KMS-11 (cell line): ENCODE results near the gene HOXA1.

ENCODE experiments used
- H2AFZ ChIP-seq: fragments of 200-600 bp; sonication (generic); 2 replicates; pipeline ENCODE4 v1.6.1; 2016; ENCODE audit warnings: antibody characterized with exemption, mixed run types, low read depth
- H3K27ac ChIP-seq: fragments of 200-600 bp; sonication (generic); 2 replicates; pipeline ENCODE4 v1.6.1; 2016; ENCODE audit warnings: mild to moderate bottlenecking, mixed run types
- H3K27me3 ChIP-seq: fragments of 200-600 bp; sonication (generic); 2 replicates; pipeline ENCODE4 v1.6.1; 2017; ENCODE audit warnings: mild to moderate bottlenecking, low read depth, mixed run types, moderate library complexity; ENCODE audit not compliant: insufficient read depth
- H3K36me3 ChIP-seq: fragments of 200-600 bp; sonication (generic); 2 replicates; pipeline ENCODE4 v1.6.1; 2017; ENCODE audit warnings: mild to moderate bottlenecking, mixed run types; ENCODE audit not compliant: insufficient read depth
- H3K4me1 ChIP-seq: fragments of 200-600 bp; sonication (generic); 2 replicates; pipeline ENCODE4 v1.6.1; 2016; ENCODE audit warnings: mild to moderate bottlenecking, low read depth, mixed run types; ENCODE audit not compliant: poor library complexity, severe bottlenecking
- H3K4me2 ChIP-seq: fragments of 200-600 bp; sonication (generic); 2 replicates; pipeline ENCODE4 v1.7.0; 2016; ENCODE audit warnings: mild to moderate bottlenecking, mixed run types
- H3K4me3 ChIP-seq: fragments of 200-600 bp; sonication (generic); IDR thresholded peaks from 2 replicates; pipeline ENCODE4 v1.6.1; 2017; ENCODE audit warnings: low read depth, low read length, mixed read lengths; ENCODE audit not compliant: insufficient read depth
- H3K79me2 ChIP-seq: fragments of 200-600 bp; sonication (generic); 2 replicates; pipeline ENCODE4 v1.6.1; 2016; ENCODE audit warnings: low read depth, mixed run types; ENCODE audit not compliant: insufficient read depth
- H3K9ac ChIP-seq: fragments of 200-600 bp; sonication (generic); 2 replicates; pipeline ENCODE4 v1.6.1; 2016; ENCODE audit warnings: mild to moderate bottlenecking, mixed run types
- H4K20me1 ChIP-seq: fragments of 200-600 bp; sonication (generic); 2 replicates; pipeline ENCODE4 v1.6.1; 2016; ENCODE audit warnings: mild to moderate bottlenecking, mixed run types; ENCODE audit not compliant: insufficient read depth
- CTCF ChIP-seq: fragments of 200-600 bp; sonication (generic); conservative IDR thresholded peaks from 2 replicates; pipeline ENCODE4 v1.6.1; 2017; ENCODE audit warnings: low read depth, mild to moderate bottlenecking, antibody characterized with exemption, low read length, moderate library complexity, mixed read lengths

Gene HOXA1

GRCh38 chr7:27117887-27118491, 22.2 kb upstream of the HOXA1 start:
- H3K4me1 ChIP-seq: no peaks in the 10 kb centered on the region
- no peak for TF ChIP-seq CTCF
- no peak overlapping the region for H3K4me3 ChIP-seq
- H3K9ac ChIP-seq: no peak overlapping the region
- H3K4me2 ChIP-seq: no peak overlapping the region
- H3K79me2 ChIP-seq: no peaks in the 10 kb centered on the region
- no peaks in the 10 kb centered on the region for H3K36me3 ChIP-seq
- no peak overlapping the region for H3K27ac ChIP-seq
- H4K20me1 ChIP-seq: no peaks in the 10 kb centered on the region
- no peaks in the 10 kb centered on the region for H3K27me3 ChIP-seq
- no peak overlapping the region for H2AFZ ChIP-seq

DNA sequence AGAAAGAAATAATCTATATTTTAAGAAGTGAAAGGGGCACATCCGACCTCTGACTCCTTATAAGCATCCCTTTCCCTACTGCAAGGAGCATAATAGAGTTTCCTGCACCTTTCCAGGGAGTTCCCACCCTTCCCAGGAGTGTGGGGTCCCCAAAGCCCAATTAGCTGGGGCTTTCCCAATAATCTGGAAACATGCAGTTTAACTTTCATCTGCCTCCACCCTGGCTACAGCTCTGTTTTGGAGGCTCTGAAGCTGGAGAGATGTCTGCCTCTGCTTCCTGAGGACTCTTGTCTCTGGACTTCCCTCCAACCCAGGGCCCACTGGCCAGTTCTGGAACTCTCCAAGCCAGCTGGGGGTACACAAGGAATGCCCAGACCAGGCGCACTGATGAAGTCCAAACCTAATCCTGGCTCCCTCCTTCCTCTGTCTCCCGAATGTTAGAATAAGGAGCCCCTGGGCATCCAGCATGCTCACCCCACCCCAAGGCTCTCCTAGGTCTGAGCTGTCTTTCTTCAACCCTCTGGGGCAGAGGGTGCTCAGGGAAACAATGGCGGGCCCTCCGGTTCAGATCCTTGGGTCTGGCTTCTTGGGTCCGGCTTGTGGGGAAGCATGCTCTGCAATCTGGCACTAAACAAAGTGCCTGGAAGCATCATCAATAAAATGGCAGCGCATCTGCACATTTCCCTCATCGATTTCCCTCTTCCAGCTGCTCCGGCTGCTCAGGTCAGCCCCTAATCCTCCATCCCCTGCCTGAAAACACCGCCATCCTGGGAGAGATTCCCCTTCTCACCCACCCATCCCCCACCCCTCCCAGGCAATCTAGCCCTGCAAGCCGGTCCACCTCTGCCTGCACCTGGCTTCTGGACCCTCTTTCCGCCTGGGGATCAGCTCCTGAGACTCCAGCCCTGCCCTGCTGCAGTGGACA, 21.4 kb upstream of the HOXA1 start:
- Histone ChIP-seq H3K79me2 (no peaks in the 10 kb centered on the region), H3K9ac (no peak overlapping the region), H3K27me3 (no peaks in the 10 kb centered on the region), H3K4me3 (no peak overlapping the region), H2AFZ (no peak overlapping the region), H4K20me1 (no peaks in the 10 kb centered on the region), H3K4me1 (no peaks in the 10 kb centered on the region), H3K36me3 (no peaks in the 10 kb centered on the region), H3K4me2 (no peak overlapping the region), H3K27ac (no peak overlapping the region)
- no peak for TF ChIP-seq CTCF

DNA sequence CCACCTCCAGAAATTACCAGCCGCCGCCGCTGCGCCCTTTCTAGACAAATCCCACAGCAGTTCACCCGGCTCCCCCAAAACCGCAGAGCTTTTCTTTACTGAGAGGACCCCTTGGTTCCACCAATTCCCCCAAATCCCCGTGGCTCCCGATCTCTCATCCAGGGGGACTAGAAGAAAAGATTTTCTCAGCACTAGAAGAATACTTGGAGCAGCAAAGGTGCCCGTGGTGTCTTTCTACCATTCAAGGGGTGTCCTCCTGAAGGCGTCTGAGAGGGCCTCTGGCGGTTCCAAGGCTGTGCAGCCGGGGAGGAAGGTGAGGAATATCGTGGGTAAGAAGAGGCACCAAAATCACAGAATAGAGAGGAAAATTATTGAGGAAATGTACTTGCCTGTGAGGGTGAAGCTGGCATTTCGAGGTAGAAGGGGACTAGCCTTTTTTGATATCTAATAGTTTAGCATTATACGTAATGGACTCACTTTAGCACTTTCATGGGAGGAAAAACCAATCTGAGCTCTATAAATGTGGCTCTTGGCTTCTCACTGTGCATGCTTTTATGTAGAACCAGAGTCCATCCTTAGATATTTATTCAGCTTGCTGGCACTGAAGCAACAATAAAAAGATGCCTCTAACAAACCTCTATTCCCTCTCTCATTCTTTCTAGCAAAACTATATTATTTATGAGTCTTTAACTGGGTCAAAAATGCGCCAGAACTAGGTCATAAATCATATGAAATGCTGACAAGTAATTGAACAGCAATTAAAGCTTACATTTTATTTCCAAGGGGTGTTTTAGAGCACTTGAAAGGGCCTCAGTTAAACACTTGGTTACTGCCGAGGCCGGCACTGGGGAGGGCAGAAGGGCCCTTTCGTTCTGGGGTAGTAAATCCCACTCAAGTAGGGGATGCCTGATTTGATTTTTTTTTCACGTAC, 20.5 kb upstream of the HOXA1 start:
- no peak for TF ChIP-seq CTCF
- no peak overlapping the region for H3K27ac ChIP-seq
- H3K27me3 ChIP-seq: no peaks in the 10 kb centered on the region
- no peaks in the 10 kb centered on the region for H3K36me3 ChIP-seq
- no peak overlapping the region for H2AFZ ChIP-seq
- H3K79me2 ChIP-seq: no peaks in the 10 kb centered on the region
- no peak overlapping the region for H3K9ac ChIP-seq
- no peaks in the 10 kb centered on the region for H3K4me1 ChIP-seq
- H3K4me2 ChIP-seq: no peak overlapping the region
- no peak overlapping the region for H3K4me3 ChIP-seq
- H4K20me1 ChIP-seq: no peaks in the 10 kb centered on the region

- Histone ChIP-seq H3K4me1 (no peaks in the 10 kb centered on the region), H3K27me3 (no peaks in the 10 kb centered on the region), H3K9ac (no peak overlapping the region), H3K4me3 (no peak overlapping the region), H4K20me1 (no peaks in the 10 kb centered on the region), H3K27ac (no peak overlapping the region), H3K36me3 (no peaks in the 10 kb centered on the region), H3K4me2 (no peak overlapping the region), H3K79me2 (no peaks in the 10 kb centered on the region), H2AFZ (no peak overlapping the region)
- TF ChIP-seq CTCF: no peak
Measured at GRCh38 chr7:27115221-27116026, 19.6 kb upstream of the HOXA1 start.
